ENCODE measurements around the gene IGF2.
A peak's percentile ranks its signal among the peaks of the same experiment; 100 is the strongest.

IGF2 gene

DNA sequence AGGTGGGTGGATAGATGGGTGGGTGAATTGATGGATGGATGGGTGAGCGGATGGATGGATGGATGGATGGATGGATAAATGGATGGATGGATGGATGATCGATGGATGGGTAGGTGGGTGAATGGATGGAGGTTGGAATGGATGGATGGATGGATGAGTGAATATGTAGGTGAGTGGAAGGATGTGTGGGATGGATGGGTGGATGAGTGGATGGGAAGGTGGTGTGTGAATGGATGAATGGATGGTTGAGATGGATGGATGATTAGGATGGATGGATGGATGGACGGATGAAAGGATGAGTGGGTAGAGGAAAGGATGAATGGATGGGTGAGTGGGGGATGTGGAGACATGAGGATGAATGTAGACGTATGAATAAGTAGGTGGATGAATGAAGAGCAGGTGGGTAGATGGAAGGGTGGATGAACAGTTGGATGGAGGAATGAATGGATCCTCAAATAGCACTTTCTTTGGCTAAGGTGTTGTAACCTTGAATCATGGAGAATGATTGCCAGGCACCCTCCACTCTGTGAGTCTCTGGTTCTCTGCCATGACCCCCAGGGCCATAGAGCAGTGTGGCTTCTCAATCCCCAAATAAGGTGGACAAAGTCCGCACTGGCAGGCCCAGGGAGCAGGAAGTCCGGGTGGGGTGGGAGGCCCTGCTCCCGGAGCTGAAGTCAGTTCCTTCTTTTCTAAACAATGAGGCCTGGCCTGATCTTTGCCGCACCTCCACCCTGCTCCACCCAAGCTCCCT is 36.9 kb downstream of the IGF2 start:
- H4K8ac ChIP-seq (ENCODE audit: low read depth, low read length): no peak overlapping the region
- H4K91ac ChIP-seq (ENCODE audit: low read depth, low read length): no peak overlapping the region
- no peaks in the 10 kb centered on the region for H3K27me3 ChIP-seq (ENCODE audit: insufficient read depth, low read length)
- no peaks in the 10 kb centered on the region for H3K79me2 ChIP-seq (ENCODE audit: control insufficient read depth, insufficient read depth, low read length, poor library complexity)
- H3K4me3 ChIP-seq (ENCODE audit: low read depth, low read length): no peak overlapping the region
- H3K36me3 ChIP-seq (ENCODE audit: control insufficient read depth in 1 of 2, insufficient read depth in 2 of 2, low read length in 2 of 2): no peaks in the 10 kb centered on the region
- no peak overlapping the region for H3K4ac ChIP-seq (ENCODE audit: low read depth, low read length)
- H3K79me1 ChIP-seq (ENCODE audit: low read length): no peaks in the 10 kb centered on the region
- no peak overlapping the region for H2BK12ac ChIP-seq (ENCODE audit: low read length)
- no peak overlapping the region for H3K4me2 ChIP-seq (ENCODE audit: low read length)
- H3K27ac ChIP-seq (ENCODE audit: low read depth, low read length): no peak overlapping the region
- peaks cover 2% of the 10 kb centered on the region for H3K9me3 ChIP-seq (ENCODE audit: insufficient read depth, low read depth, low read length)
- no peak overlapping the region for H2AK5ac ChIP-seq (ENCODE audit: low read length)
- no peak overlapping the region for H3K23ac ChIP-seq (ENCODE audit: low read length)
- no peak overlapping the region for H3K14ac ChIP-seq (ENCODE audit: low read length)
- no peak overlapping the region for H2BK5ac ChIP-seq (ENCODE audit: low read depth, low read length, poor library complexity)
- peaks cover 0 to 1% of the 10 kb centered on the region in 2 experiments for H3K4me1 ChIP-seq (ENCODE audit: control insufficient read depth in 1 of 2, insufficient read depth in 2 of 2, low read length in 2 of 2)
- no peak overlapping the region for H2AFZ ChIP-seq (ENCODE audit: insufficient read depth, low read length, poor library complexity)
- no peak overlapping the region for H2BK120ac ChIP-seq (ENCODE audit: insufficient read depth, low read length, poor library complexity)
- H3K9ac ChIP-seq (ENCODE audit: low read length): no peak overlapping the region
- H4K12ac ChIP-seq (ENCODE audit: low read depth, low read length): no peak overlapping the region
- H3K18ac ChIP-seq (ENCODE audit: low read length): no peak overlapping the region
- no peak for DNase-seq
- WGBS (ENCODE audit: extremely low coverage, insufficient coverage, insufficient read length): 100% methylated on average over 4 of the region's 8 CpGs

DNA sequence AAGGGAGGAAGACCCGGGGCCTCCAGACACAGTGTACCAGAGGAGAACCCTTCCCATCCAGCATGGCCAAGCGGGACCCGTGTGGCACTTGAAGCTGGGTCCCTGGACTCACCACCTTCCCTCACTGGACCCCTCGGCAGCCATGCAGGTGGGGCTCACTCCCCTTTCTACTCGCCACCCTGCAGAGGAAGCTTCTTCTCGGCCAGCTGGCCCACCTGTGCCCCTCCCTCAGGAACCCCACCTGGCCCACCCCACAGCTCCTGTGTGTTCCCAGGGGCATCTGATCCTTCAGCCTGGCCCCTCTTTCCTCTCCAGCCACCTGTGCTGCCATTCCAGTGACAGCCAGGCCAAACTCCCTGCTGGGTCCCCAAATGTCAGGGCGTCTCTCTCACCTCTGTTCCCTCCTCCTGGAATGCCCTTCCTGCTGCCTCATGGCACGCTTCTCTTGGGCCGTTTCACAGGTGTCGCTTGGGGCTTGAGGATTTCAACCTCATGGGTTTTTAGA is 38.0 kb downstream of the IGF2 start:
- Histone ChIP-seq H4K12ac (ENCODE audit: low read depth, low read length) (no peak overlapping the region), H3K79me1 (ENCODE audit: low read length) (no peaks in the 10 kb centered on the region), H3K14ac (ENCODE audit: low read length) (no peak overlapping the region), H2BK120ac (ENCODE audit: insufficient read depth, low read length, poor library complexity) (no peak overlapping the region), H3K36me3 (ENCODE audit: control insufficient read depth in 1 of 2, insufficient read depth in 2 of 2, low read length in 2 of 2) (no peaks in the 10 kb centered on the region), H3K4me1 (ENCODE audit: control insufficient read depth in 1 of 2, insufficient read depth in 2 of 2, low read length in 2 of 2) (peaks cover 0 to 2% of the 10 kb centered on the region in 2 experiments), H2AK5ac (ENCODE audit: low read length) (no peak overlapping the region), H3K9ac (ENCODE audit: low read length) (no peak overlapping the region), H3K4me2 (ENCODE audit: low read length) (no peak overlapping the region), H2AFZ (ENCODE audit: insufficient read depth, low read length, poor library complexity) (no peak overlapping the region), H4K8ac (ENCODE audit: low read depth, low read length) (no peak overlapping the region), H2BK5ac (ENCODE audit: low read depth, low read length, poor library complexity) (no peak overlapping the region), H3K23ac (ENCODE audit: low read length) (no peak overlapping the region), H3K27me3 (ENCODE audit: insufficient read depth, low read length) (no peaks in the 10 kb centered on the region), H3K9me3 (ENCODE audit: insufficient read depth, low read depth, low read length) (peaks cover 2% of the 10 kb centered on the region), H3K4me3 (ENCODE audit: low read depth, low read length) (peak overlapping the region; percentile 8), H3K27ac (ENCODE audit: low read depth, low read length) (no peak overlapping the region), H3K4ac (ENCODE audit: low read depth, low read length) (no peak overlapping the region), H3K18ac (ENCODE audit: low read length) (no peak overlapping the region), H4K91ac (ENCODE audit: low read depth, low read length) (no peak overlapping the region), H2BK12ac (ENCODE audit: low read length) (no peak overlapping the region), H3K79me2 (ENCODE audit: control insufficient read depth, insufficient read depth, low read length, poor library complexity) (no peaks in the 10 kb centered on the region)
- no peak for DNase-seq
- no CpG with 5 or more reads among the region's 10 CpGs for WGBS (ENCODE audit: extremely low coverage, insufficient coverage, insufficient read length)

DNA sequence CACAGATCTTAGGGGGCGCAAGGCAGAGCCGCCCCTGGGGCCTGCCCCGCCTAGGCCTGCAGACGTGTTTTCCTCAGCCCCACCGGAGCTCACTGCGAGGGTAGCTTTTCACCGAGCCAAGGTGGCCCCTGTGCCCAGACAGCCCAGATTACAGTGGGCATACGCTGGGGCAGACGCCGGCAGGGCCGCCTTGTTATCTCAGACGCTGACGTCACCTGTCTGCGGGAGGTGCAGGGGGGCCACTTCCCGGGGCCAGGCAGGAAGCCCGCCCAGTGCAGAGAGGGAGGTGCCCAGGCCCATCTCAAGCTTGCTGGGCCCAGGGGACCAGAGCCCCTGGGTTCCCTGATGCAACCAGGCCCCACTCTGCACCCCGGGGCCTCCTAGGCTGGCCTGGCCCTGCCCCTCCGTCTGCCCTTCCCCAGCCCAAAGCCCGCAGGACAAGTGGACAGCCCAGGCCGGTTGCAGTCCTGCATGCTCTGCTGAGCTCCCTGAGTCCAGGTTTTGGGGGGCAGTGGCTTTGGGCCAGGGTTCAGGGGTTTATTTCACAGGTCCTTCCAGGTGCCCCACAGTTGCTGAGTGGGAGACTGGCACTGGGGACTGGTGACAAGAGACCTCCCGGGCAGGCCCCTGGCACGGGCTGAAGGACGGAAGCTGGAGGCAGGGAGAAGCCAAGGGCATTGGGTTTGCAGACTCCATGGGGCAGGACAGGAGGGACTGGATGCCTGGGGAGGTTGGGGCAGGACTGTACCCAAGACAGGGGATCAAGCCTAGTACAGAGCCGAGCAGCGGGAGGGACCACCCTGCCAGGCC is 38.6 kb downstream of the IGF2 start:
- H3K36me3 ChIP-seq (ENCODE audit: control insufficient read depth in 1 of 2, insufficient read depth in 2 of 2, low read length in 2 of 2): no peaks in the 10 kb centered on the region
- no peak overlapping the region for H3K14ac ChIP-seq (ENCODE audit: low read length)
- no peak overlapping the region for H3K4me2 ChIP-seq (ENCODE audit: low read length)
- H2BK120ac ChIP-seq (ENCODE audit: insufficient read depth, low read length, poor library complexity): no peak overlapping the region
- H3K4me1 ChIP-seq (ENCODE audit: control insufficient read depth in 1 of 2, insufficient read depth in 2 of 2, low read length in 2 of 2): peaks cover 0 to 2% of the 10 kb centered on the region in 2 experiments
- no peak overlapping the region for H4K12ac ChIP-seq (ENCODE audit: low read depth, low read length)
- H3K4me3 ChIP-seq (ENCODE audit: low read depth, low read length): no peak overlapping the region
- no peaks in the 10 kb centered on the region for H3K27me3 ChIP-seq (ENCODE audit: insufficient read depth, low read length)
- H2BK12ac ChIP-seq (ENCODE audit: low read length): no peak overlapping the region
- WGBS (ENCODE audit: extremely low coverage, insufficient coverage, insufficient read length): no CpG with 5 or more reads among the region's 25 CpGs
- H3K79me2 ChIP-seq (ENCODE audit: control insufficient read depth, insufficient read depth, low read length, poor library complexity): no peaks in the 10 kb centered on the region
- H2AFZ ChIP-seq (ENCODE audit: insufficient read depth, low read length, poor library complexity): no peak overlapping the region
- no peak overlapping the region for H2BK5ac ChIP-seq (ENCODE audit: low read depth, low read length, poor library complexity)
- no peak overlapping the region for H3K23ac ChIP-seq (ENCODE audit: low read length)
- H3K27ac ChIP-seq (ENCODE audit: low read depth, low read length): no peak overlapping the region
- no peak overlapping the region for H4K91ac ChIP-seq (ENCODE audit: low read depth, low read length)
- H3K18ac ChIP-seq (ENCODE audit: low read length): no peak overlapping the region
- DNase-seq: no peak
- H3K9me3 ChIP-seq (ENCODE audit: insufficient read depth, low read depth, low read length): peaks cover 2% of the 10 kb centered on the region
- no peak overlapping the region for H2AK5ac ChIP-seq (ENCODE audit: low read length)
- H3K9ac ChIP-seq (ENCODE audit: low read length): no peak overlapping the region
- no peak overlapping the region for H3K4ac ChIP-seq (ENCODE audit: low read depth, low read length)
- H4K8ac ChIP-seq (ENCODE audit: low read depth, low read length): no peak overlapping the region
- H3K79me1 ChIP-seq (ENCODE audit: low read length): no peaks in the 10 kb centered on the region

DNA sequence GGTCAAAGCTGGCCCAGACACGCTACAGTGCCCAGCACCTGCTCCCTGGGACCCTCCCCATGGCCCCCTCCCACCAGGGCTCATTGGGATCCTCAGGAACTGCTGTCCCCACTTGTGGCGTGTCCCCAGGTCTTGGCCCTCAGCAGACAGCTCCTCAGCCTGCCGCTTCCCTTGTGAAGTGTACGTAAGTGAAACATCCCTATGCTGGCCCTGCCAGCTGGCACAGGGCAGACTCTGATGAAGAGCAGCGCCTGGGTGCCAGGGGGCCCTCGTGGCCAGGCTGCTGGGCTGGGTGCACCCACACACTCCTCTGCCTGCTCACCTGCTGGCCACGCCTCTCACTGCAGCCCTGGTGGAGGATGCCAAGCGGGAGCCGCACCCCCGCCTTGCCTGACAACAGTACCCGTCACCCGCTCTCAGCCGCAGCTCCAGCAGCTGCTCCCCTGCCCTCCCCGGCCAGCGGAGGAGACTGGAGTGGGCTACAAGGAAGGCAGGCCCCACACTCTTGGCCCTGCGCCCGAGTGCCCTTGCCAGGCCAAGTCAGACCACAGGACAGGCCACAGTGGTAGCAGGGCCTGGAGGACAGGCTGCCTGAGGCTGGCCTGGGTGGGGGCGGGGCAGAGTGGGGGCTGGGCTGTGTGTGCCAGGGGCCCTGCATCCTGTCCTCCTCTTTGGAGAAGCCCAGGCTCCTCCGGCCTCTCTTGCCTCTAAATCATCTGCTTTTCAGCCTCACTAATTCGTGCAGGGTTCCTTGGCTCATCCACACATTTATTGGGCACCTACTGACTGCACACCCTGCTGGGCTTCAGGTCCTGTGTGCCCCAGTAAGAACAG is 39.5 kb downstream of the IGF2 start:
- no peak overlapping the region for H2AK5ac ChIP-seq (ENCODE audit: low read length)

More for the DNA sequence above, 39.5 kb downstream of the IGF2 start:
- no peak overlapping the region for H4K8ac ChIP-seq (ENCODE audit: low read depth, low read length)
- H3K79me2 ChIP-seq (ENCODE audit: control insufficient read depth, insufficient read depth, low read length, poor library complexity): no peaks in the 10 kb centered on the region
- no peak overlapping the region for H3K4ac ChIP-seq (ENCODE audit: low read depth, low read length)
- no peak overlapping the region for H4K12ac ChIP-seq (ENCODE audit: low read depth, low read length)
- H3K36me3 ChIP-seq (ENCODE audit: control insufficient read depth in 1 of 2, insufficient read depth in 2 of 2, low read length in 2 of 2): no peaks in the 10 kb centered on the region
- H4K91ac ChIP-seq (ENCODE audit: low read depth, low read length): no peak overlapping the region
- no peak overlapping the region for H2AFZ ChIP-seq (ENCODE audit: insufficient read depth, low read length, poor library complexity)
- H3K23ac ChIP-seq (ENCODE audit: low read length): no peak overlapping the region
- H3K4me2 ChIP-seq (ENCODE audit: low read length): no peak overlapping the region
- no peak overlapping the region for H3K9ac ChIP-seq (ENCODE audit: low read length)
- peaks cover 2% of the 10 kb centered on the region for H3K9me3 ChIP-seq (ENCODE audit: insufficient read depth, low read depth, low read length)
- no peak overlapping the region for H3K27ac ChIP-seq (ENCODE audit: low read depth, low read length)
- no peak overlapping the region for H3K14ac ChIP-seq (ENCODE audit: low read length)
- no peaks in the 10 kb centered on the region for H3K79me1 ChIP-seq (ENCODE audit: low read length)
- DNase-seq: no peak
- H3K4me1 ChIP-seq (ENCODE audit: control insufficient read depth in 1 of 2, insufficient read depth in 2 of 2, low read length in 2 of 2): peaks cover 0 to 2% of the 10 kb centered on the region in 2 experiments
- WGBS (ENCODE audit: extremely low coverage, insufficient coverage, insufficient read length): no CpG with 5 or more reads among the region's 20 CpGs
- H2BK5ac ChIP-seq (ENCODE audit: low read depth, low read length, poor library complexity): no peak overlapping the region
- no peak overlapping the region for H3K18ac ChIP-seq (ENCODE audit: low read length)
- H3K4me3 ChIP-seq (ENCODE audit: low read depth, low read length): no peak overlapping the region
- H2BK12ac ChIP-seq (ENCODE audit: low read length): no peak overlapping the region
- H2BK120ac ChIP-seq (ENCODE audit: insufficient read depth, low read length, poor library complexity): no peak overlapping the region
- no peaks in the 10 kb centered on the region for H3K27me3 ChIP-seq (ENCODE audit: insufficient read depth, low read length)

Data from trophoblast cell (in vitro differentiated cells and primary cell).